ENCODE data around the gene PEF1.

DNA sequence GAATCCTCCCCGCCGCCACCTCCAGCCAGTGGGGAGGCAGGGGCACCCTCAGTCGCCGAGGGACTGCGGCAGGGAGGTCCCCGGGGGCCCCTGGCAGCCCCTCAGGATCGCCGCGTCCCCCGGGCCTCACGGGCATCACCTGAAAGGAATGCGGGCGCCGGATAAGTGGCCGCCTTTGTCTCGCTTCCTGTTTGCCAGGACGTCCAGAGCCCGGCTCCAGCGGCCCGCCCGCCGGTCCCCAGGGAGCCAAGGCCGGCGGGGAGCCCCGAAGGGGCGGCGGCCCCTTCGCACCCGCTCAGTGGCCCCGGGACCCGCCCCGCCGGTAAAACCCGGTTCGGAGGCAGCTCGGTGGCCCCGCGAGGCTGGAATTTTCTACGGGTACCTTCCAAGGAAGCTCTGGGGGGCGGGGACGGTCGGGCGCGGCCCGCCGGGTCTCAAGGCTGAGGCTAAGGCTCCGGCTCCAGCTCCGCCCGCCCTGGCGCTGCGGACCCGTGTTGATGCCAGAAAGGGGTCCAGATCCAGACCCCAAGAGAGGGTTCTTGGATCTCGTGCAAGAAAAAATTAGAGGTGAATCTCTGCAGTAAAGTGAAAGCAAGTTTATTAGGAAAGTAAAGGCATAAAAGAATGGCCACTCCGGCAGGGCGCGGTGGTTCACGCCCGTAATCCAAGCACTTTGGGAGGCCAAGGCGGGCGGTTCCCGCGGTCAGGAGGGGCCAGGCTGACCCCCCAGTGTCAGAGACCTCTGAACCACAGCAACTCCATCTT is 55.7 kb downstream of the PEF1 start:
- no peak for TF ChIP-seq POLR2A (IDR thresholded peaks at IDR 0.05)
- TF ChIP-seq, protein P1, sequence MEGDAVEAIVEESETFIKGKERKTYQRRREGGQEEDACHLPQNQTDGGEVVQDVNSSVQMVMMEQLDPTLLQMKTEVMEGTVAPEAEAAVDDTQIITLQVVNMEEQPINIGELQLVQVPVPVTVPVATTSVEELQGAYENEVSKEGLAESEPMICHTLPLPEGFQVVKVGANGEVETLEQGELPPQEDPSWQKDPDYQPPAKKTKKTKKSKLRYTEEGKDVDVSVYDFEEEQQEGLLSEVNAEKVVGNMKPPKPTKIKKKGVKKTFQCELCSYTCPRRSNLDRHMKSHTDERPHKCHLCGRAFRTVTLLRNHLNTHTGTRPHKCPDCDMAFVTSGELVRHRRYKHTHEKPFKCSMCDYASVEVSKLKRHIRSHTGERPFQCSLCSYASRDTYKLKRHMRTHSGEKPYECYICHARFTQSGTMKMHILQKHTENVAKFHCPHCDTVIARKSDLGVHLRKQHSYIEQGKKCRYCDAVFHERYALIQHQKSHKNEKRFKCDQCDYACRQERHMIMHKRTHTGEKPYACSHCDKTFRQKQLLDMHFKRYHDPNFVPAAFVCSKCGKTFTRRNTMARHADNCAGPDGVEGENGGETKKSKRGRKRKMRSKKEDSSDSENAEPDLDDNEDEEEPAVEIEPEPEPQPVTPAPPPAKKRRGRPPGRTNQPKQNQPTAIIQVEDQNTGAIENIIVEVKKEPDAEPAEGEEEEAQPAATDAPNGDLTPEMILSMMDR (IDR thresholded peaks at IDR 0.05), result no peak
